K562 (cell line): Measurements from ENCODE around the gene RFC5. TPM values are rescaled to one million over a fixed set of nuclear protein-coding genes. Genes with fewer than 3 reads are reported as not detected.

ENCODE experiments used
- ATAC-seq: fragments of 200-7000 bp; cut with Tn5 transposase; 3 replicates; pipeline ENCODE4 v1.9.1; 2020; ENCODE audit warnings: moderate library complexity
- BruUV-seq: library from RNA; stranded (reverse); fragments of 400-500 nt; replicated peaks from 2 replicates; lab custom pipeline; 2021; lab: Mats Ljungman, UMichigan
- CTCF ChIA-PET: fragments of 300-600 bp; formaldehyde crosslinking; extraction: SDS; loops from one replicate; lab custom pipeline; 2021; ENCODE audit warnings: low intra/inter-chr PET ratio; lab: Yijun Ruan, JAX
- POLR2A ChIA-PET: fragments of 300-600, 350-650 bp; sonication (Branson Sonifier 250); formaldehyde crosslinking; extraction: SDS; loops from one replicate; lab custom pipeline; 2021; ENCODE audit warnings: antibody characterized with exemption, inconsistent platforms; lab: Yijun Ruan, JAX
- DNase-seq, 4 experiments: peaks; one replicate each; pipeline versions ENCODE4 v3.0.0 to v3.0.0-alpha.2; 2011 to 2018; ENCODE audit warnings: low spot score in 3 of 4, mixed read lengths in 3 of 4; ENCODE audit errors: extremely low read depth in 1 of 4
- FAIRE-seq: peaks from 2 replicates; lab custom pipeline; 2011; peaks lifted over from hg19 to GRCh38; lab: Jason Lieb, UNC
- H2AFZ ChIP-seq: 2 replicates; pipeline ENCODE4 v1.6.0; 2011; ENCODE audit warnings: low read depth, low read length, control low read depth, inconsistent platforms
- H3K27ac ChIP-seq: fragments of 200-600 bp; 3 replicates; pipeline ENCODE4 v1.8.0; 2011; ENCODE audit warnings: low read depth, mild to moderate bottlenecking, control low read depth, inconsistent platforms, low read length, moderate library complexity, mixed read lengths; ENCODE audit errors: extremely low read depth
- H3K27me3 ChIP-seq, 2 experiments: fragments of 300-600 bp in 1 of 2; 2 replicates in 1 of 2; 3 replicates in 1 of 2; pipeline versions ENCODE4 v1.6.0 to v1.8.0; 2011; ENCODE audit warnings: inconsistent platforms in 2 of 2, low read length in 2 of 2, mild to moderate bottlenecking in 1 of 2, mixed read lengths in 1 of 2, moderate library complexity in 1 of 2; ENCODE audit not compliant: control insufficient read depth in 2 of 2, insufficient read depth in 2 of 2
- H3K36me3 ChIP-seq: fragments of 300-600 bp; 3 replicates; pipeline ENCODE4 v1.8.0; 2011; ENCODE audit warnings: mild to moderate bottlenecking, low read length, inconsistent platforms; ENCODE audit not compliant: control insufficient read depth, insufficient read depth
- H3K4me1 ChIP-seq, 2 experiments: fragments of 200-600 bp in 1 of 2; replicated peaks in 1 of 2; 2 replicates in 1 of 2; 3 replicates in 1 of 2; pipeline versions ENCODE4 v1.5.1 to v1.8.0; 2011; ENCODE audit warnings: inconsistent platforms in 2 of 2, low read length in 2 of 2, mild to moderate bottlenecking in 1 of 2, mixed read lengths in 1 of 2, moderate library complexity in 1 of 2; ENCODE audit not compliant: control insufficient read depth in 2 of 2, insufficient read depth in 2 of 2
- H3K4me2 ChIP-seq: 2 replicates; pipeline ENCODE4 v1.6.1; 2011; ENCODE audit warnings: low read length, control low read depth, inconsistent platforms, mixed read lengths; ENCODE audit not compliant: insufficient read depth
- H3K4me3 ChIP-seq: fragments of 200-600 bp; sonication (generic), shearing (Covaris generic); 2 replicates; pipeline ENCODE4 v1.5.1; 2016; ENCODE audit warnings: control low read depth, inconsistent platforms
- H3K79me2 ChIP-seq: fragments of 200-600 bp; 3 replicates; pipeline ENCODE4 v1.8.0; 2011; ENCODE audit warnings: low read length, inconsistent platforms; ENCODE audit not compliant: control insufficient read depth, insufficient read depth
- H3K9ac ChIP-seq, 2 experiments: 2 replicates each; pipeline versions ENCODE4 v1.6.0 to v1.6.1; 2011; ENCODE audit warnings: low read depth in 2 of 2, low read length in 2 of 2, control low read depth in 1 of 2, inconsistent platforms in 1 of 2, mild to moderate bottlenecking in 1 of 2, mixed read lengths in 1 of 2; ENCODE audit not compliant: insufficient read depth in 1 of 2
- H3K9me1 ChIP-seq: one replicate; pipeline ENCODE4 v1.6.0; 2011; ENCODE audit warnings: inconsistent platforms, mild to moderate bottlenecking, low read length, moderate library complexity; ENCODE audit not compliant: control insufficient read depth, insufficient read depth
- H3K9me3 ChIP-seq: replicated peaks from 2 replicates; pipeline ENCODE4 v1.5.1; 2011; ENCODE audit warnings: low read depth, low read length, inconsistent platforms; ENCODE audit not compliant: control insufficient read depth, insufficient read depth
- H4K20me1 ChIP-seq: replicated peaks from 2 replicates; pipeline ENCODE4 v1.6.1; 2011; ENCODE audit warnings: low read length, inconsistent platforms, mixed read lengths; ENCODE audit not compliant: control insufficient read depth, insufficient read depth
- ARID1B ChIP-seq: fragments of 450-650 bp; IDR thresholded peaks from 2 replicates; pipeline ENCODE4 v1.6.1; 2016; ENCODE audit warnings: antibody characterized with exemption, mild to moderate bottlenecking, inconsistent platforms
- CBFA2T3 ChIP-seq: fragments of 450-650 bp; IDR thresholded peaks from 2 replicates; pipeline ENCODE4 v1.6.1; 2017
- L3MBTL2 ChIP-seq: fragments of 450-650 bp; IDR thresholded peaks from 2 replicates; pipeline ENCODE4 v1.6.1; 2016; ENCODE audit warnings: mild to moderate bottlenecking, moderate library complexity
- POLR2A ChIP-seq: fragments of 450-650 bp; conservative IDR thresholded peaks from 2 replicates; pipeline ENCODE4 v1.6.1; 2016
- POLR2H ChIP-seq: IDR thresholded peaks from 2 replicates; pipeline ENCODE4 v1.6.1; 2016; ENCODE audit warnings: missing genetic modification characterization, low read depth, mild to moderate bottlenecking, control low read depth, missing compliant biosample characterization, moderate library complexity
- SMAD2 ChIP-seq: fragments of 150-350 bp; IDR thresholded peaks from 2 replicates; pipeline ENCODE4 v1.6.1; 2014; ENCODE audit warnings: low read depth, mild to moderate bottlenecking, low read length
- ZBTB7A ChIP-seq: IDR thresholded peaks from 2 replicates; pipeline ENCODE4 v1.6.1; 2011; ENCODE audit warnings: low read depth, mild to moderate bottlenecking, low read length, moderate library complexity, borderline replicate concordance; ENCODE audit not compliant: control insufficient read depth
- ZC3H4 ChIP-seq: sonication (generic); formaldehyde crosslinking; IDR thresholded peaks from 2 replicates; pipeline ENCODE4 v1.9.0; 2021; ENCODE audit warnings: missing genetic modification reagents, borderline replicate concordance
- ZNF121 ChIP-seq: sonication (generic); formaldehyde crosslinking; conservative IDR thresholded peaks from 2 replicates; pipeline ENCODE4 v1.8.0; 2022; ENCODE audit warnings: missing genetic modification reagents
- WGBS: fragments of 100-300 bp; shearing (Covaris generic); methylation state at CpG from one replicate; pipeline ENCODE4 v1.1.6; 2016; ENCODE audit warnings: low coverage, mixed read lengths; ENCODE audit not compliant: insufficient coverage; ENCODE audit errors: missing lambda C conversion rate; 5-methylcytosine and 5-hydroxymethylcytosine counted together
- in situ Hi-C: fragments of 300-500 bp; cut with MboI; formaldehyde crosslinking; loops from 4 replicates; pipeline ENCODE4 v1.15.0; 2018; ENCODE audit warnings: inconsistent platforms, mixed read lengths
- intact Hi-C: fragments of 100-400 bp; cut with micrococcal nuclease; formaldehyde crosslinking; loops from 2 replicates; pipeline ENCODE4 v1.14.2; 2022
- polyA plus RNA-seq, 8 experiments: library from polyadenylated mRNA; depleted of rRNA in 4 of 8; stranded (reverse) in 5 of 8; unstranded in 3 of 8; fragments of >200 nt; fragmentation: Nextera tagmentation in 2 of 8; fragmentation: Illumina TruSeq in 1 of 8; extraction: Ambion mirVana in 2 of 8; extraction: Trizol in 1 of 8; gene quantifications; 2 replicates each; pipeline versions ENCODE4 v1.2.1 to v1.2.3, GENCODE V29; 2011 to 2014; ENCODE audit warnings: inconsistent platforms in 1 of 8, missing spikeins in 1 of 8
- total RNA-seq, 7 experiments: library from RNA; depleted of rRNA in 6 of 7; stranded (reverse); fragments of >200 nt in 6 of 7; fragmentation: Illumina TruSeq in 2 of 7; extraction: Trizol in 2 of 7; gene quantifications; 2 replicates each; pipeline versions ENCODE4 v1.2.1 to v1.2.3, GENCODE V29; 2011 to 2021; ENCODE audit warnings: low replicate concordance in 1 of 7
- TF ChIP-seq, protein P1 (sequence below): fragments of 450-650 bp; IDR thresholded peaks from 2 replicates; pipeline ENCODE4 v1.6.1; 2016

Gene RFC5
- total and polyA plus RNA-seq, 9 of the 15 experiments (the other 6 are each of a cell fraction or from before 2014, with no cell fraction given), result 61.8 to 189 (median 92.9) TPM

DNA sequence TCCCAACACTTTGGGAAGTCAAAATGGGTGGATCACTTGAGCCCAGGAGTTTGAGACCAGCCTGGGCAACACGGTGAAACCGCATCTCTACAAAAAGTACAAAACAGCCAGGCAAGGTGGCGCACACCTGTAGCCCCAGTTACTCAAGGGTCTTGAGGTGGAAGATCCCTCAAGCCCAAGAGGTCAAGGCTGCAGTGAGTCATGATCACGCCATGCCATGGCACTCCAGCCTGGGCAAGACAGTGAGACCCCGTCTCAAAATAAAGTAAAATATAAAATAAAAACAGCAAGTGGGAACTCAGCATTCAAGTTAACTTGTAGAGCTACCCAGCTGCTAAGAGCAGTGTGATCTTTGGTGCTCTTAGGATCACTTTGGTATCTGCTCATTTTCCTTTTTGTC is 12.7 kb downstream of the RFC5 start:
- DNase-seq (no peak), ATAC-seq (no peak; the same call in 2 of the 3 replicates), FAIRE-seq (no peak)
- WGBS, result 92% methylated on average over 5 of the region's 5 CpGs
- TF ChIP-seq ZBTB7A, result no peak
- peak; percentile 51; the same call in 1 of the 2 replicates for TF ChIP-seq ZNF121 (CRISPR knock-in tag)
- H3K9me3 ChIP-seq, result no peaks in the 10 kb centered on the region
- H3K4me3 ChIP-seq, result no peak overlapping the region
- no peaks in the 10 kb centered on the region for H3K27me3 ChIP-seq
- in situ Hi-C loops (no loop called here), intact Hi-C loops (no loop called here)
- H3K9ac ChIP-seq, result no peak overlapping the region
- no peaks in the 10 kb centered on the region for H4K20me1 ChIP-seq
- BruUV-seq, result no TSS peak
- peaks cover 3% of the 10 kb centered on the region for H3K9me1 ChIP-seq
- ChIA-PET POLR2A (interaction anchor here (0.9 to 2.9 kb wide), 3 partner anchors 9 to 134 kb away, joined by 4 to 16 read pairs (median 13); partner anchors contain the start of gene RFC5), CTCF (interaction anchor here (0.6 kb wide), 1 partner anchor 35 kb away, joined by 3 read pairs; no protein-coding TSS in a partner anchor)
- H3K4me1 ChIP-seq, result no peaks in the 10 kb centered on the region; a peak in 1 of 5 replicates
- no peak overlapping the region for H2AFZ ChIP-seq
- H3K36me3 ChIP-seq, result peaks cover 94% of the 10 kb centered on the region
- no peak overlapping the region for H3K4me2 ChIP-seq
- H3K27ac ChIP-seq, result no peak overlapping the region
- H3K79me2 ChIP-seq, result no peaks in the 10 kb centered on the region

DNA sequence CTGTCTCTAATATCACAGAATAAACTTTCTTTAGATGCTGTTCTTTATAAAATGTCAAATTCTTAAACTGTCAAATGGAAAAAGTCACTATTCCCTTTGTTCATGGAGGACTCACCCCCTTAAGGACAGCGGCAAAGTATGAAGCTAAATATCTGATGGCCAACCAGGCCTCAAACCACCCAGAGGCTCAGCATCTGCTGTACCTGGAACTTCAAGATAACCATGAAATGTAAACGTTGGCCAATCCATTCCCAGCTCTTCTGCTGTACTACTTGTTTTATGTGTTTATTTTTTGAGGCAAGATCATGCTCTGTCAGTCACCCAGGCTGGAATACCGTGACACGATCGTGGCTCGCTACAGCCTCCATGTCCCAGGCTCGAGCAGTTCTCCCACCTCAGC is 15.7 kb downstream of the RFC5 start:
- H3K79me2 ChIP-seq, result no peaks in the 10 kb centered on the region
- no peaks in the 10 kb centered on the region for H3K27me3 ChIP-seq
- peak; percentile 26 for FAIRE-seq
- CTCF ChIA-PET, result no interaction called here
- ATAC-seq, result no peak
- H4K20me1 ChIP-seq, result no peaks in the 10 kb centered on the region; the same call in 1 of the 2 replicates
- no peak overlapping the region for H3K4me2 ChIP-seq
- H3K9ac ChIP-seq, result no peak overlapping the region
- 80% methylated on average over 7 of the region's 7 CpGs for WGBS
- no peak overlapping the region for H3K4me3 ChIP-seq
- H3K27ac ChIP-seq, result no peak overlapping the region
- H3K4me1 ChIP-seq, result no peaks in the 10 kb centered on the region; a peak in 1 of 5 replicates
- H3K36me3 ChIP-seq, result peaks cover 94% of the 10 kb centered on the region
- POLR2A ChIA-PET, result interaction anchor here (1.1 to 1.8 kb wide), 5 partner anchors 11 to 128 kb away, joined by 3 to 7 read pairs (median 4); partner anchors contain the start of genes RFC5 and WSB2
- no peaks in the 10 kb centered on the region for H3K9me3 ChIP-seq
- BruUV-seq, result no TSS peak
- in situ Hi-C loops (no loop called here), intact Hi-C loops (no loop called here)
- no peaks in the 10 kb centered on the region for H3K9me1 ChIP-seq
- peak in 1 of 4 experiments; percentile 19 for DNase-seq
- H2AFZ ChIP-seq, result no peak overlapping the region
- TF ChIP-seq ZC3H4, result no peak
- TF ChIP-seq CBFA2T3, result no peak
- TF ChIP-seq SMAD2, result no peak
- TF ChIP-seq ARID1B, result peak; percentile 36; the same call in 1 of the 2 replicates
- TF ChIP-seq POLR2A, result peak; percentile 34; the same call in 1 of the 2 replicates
- TF ChIP-seq, protein P1, sequence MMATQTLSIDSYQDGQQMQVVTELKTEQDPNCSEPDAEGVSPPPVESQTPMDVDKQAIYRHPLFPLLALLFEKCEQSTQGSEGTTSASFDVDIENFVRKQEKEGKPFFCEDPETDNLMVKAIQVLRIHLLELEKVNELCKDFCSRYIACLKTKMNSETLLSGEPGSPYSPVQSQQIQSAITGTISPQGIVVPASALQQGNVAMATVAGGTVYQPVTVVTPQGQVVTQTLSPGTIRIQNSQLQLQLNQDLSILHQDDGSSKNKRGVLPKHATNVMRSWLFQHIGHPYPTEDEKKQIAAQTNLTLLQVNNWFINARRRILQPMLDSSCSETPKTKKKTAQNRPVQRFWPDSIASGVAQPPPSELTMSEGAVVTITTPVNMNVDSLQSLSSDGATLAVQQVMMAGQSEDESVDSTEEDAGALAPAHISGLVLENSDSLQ, result peak; percentile 59; the same call in 1 of the 2 replicates
- peak; percentile 78 for TF ChIP-seq L3MBTL2
- TF ChIP-seq POLR2H (tag), result no peak
